ENCODE data around the gene ACTR5. TPM values are rescaled to one million over a fixed set of nuclear protein-coding genes. Genes with fewer than 3 reads are reported as not detected.

ACTR5 gene
- total and polyA plus RNA-seq, 2 of the 13 experiments (the other 11 are each of a cell fraction or from before 2014, with no cell fraction given): 19.5 to 20.5 TPM

DNA sequence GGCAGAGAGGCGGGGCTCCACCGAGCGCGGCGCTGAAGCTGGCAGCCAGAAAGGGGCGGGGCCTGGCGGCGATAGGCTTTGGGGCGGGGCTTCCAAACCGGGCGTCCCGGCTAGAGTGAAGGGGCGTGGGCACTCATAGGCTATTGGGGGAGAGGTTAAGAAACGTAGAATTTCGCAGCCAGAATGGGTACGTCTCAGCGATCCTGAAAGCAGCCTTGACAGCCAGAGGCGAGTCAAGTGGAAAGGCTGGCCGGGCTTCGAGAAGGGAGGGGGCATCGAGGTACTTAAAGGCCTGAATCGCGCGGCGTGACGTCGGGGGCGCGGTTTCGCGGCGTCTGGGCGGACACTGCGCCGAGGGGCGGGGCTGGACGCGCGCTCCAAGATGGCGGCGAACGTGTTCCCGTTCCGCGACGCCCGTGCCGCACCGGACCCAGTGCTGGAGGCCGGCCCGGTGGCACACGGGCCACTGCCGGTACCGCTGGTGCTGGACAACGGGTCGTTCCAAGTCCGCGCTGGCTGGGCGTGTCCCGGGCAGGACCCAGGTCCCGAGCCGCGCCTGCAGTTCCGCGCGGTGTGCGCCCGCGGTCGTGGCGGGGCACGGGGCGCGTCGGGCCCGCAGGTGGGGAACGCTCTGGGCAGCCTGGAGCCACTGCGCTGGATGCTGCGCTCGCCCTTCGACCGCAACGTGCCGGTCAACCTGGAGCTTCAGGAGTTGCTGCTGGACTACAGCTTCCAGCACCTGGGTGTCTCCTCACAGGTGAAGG is at the start of gene ACTR5 (continued):
- TF ChIP-seq, protein P1, sequence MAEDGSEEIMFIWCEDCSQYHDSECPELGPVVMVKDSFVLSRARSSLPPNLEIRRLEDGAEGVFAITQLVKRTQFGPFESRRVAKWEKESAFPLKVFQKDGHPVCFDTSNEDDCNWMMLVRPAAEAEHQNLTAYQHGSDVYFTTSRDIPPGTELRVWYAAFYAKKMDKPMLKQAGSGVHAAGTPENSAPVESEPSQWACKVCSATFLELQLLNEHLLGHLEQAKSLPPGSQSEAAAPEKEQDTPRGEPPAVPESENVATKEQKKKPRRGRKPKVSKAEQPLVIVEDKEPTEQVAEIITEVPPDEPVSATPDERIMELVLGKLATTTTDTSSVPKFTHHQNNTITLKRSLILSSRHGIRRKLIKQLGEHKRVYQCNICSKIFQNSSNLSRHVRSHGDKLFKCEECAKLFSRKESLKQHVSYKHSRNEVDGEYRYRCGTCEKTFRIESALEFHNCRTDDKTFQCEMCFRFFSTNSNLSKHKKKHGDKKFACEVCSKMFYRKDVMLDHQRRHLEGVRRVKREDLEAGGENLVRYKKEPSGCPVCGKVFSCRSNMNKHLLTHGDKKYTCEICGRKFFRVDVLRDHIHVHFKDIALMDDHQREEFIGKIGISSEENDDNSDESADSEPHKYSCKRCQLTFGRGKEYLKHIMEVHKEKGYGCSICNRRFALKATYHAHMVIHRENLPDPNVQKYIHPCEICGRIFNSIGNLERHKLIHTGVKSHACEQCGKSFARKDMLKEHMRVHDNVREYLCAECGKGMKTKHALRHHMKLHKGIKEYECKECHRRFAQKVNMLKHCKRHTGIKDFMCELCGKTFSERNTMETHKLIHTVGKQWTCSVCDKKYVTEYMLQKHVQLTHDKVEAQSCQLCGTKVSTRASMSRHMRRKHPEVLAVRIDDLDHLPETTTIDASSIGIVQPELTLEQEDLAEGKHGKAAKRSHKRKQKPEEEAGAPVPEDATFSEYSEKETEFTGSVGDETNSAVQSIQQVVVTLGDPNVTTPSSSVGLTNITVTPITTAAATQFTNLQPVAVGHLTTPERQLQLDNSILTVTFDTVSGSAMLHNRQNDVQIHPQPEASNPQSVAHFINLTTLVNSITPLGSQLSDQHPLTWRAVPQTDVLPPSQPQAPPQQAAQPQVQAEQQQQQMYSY (CRISPR knock-in tag; IDR thresholded peaks at IDR 0.05): peak; percentile 77; the same call in 1 of the 2 replicates
- TF ChIP-seq MBD4 (IDR thresholded peaks at IDR 0.05; ENCODE audit: borderline replicate concordance, low read length) (no peak), RAD21 (CRISPR knock-in tag; IDR thresholded peaks at IDR 0.05) (peak; percentile 78; the same call in 1 of the 2 replicates), HDAC2 (CRISPR knock-in tag; IDR thresholded peaks at IDR 0.05) (0 out of 2 replicates have a peak, but pooled peaks have one; percentile 46), ZBTB42 (CRISPR knock-in tag; IDR thresholded peaks at IDR 0.05) (0 out of 2 replicates have a peak, but pooled peaks have one; percentile 54), ZNF772 (CRISPR knock-in tag; IDR thresholded peaks at IDR 0.05) (no peak; the same call in 1 of the 2 replicates), HMGA1 (CRISPR knock-in tag; conservative IDR thresholded peaks at IDR 0.05) (no peak), HIVEP1 (CRISPR knock-in tag; IDR thresholded peaks at IDR 0.05) (peak; percentile 60; the same call in 1 of the 2 replicates)
- TF ChIP-seq, protein P2, sequence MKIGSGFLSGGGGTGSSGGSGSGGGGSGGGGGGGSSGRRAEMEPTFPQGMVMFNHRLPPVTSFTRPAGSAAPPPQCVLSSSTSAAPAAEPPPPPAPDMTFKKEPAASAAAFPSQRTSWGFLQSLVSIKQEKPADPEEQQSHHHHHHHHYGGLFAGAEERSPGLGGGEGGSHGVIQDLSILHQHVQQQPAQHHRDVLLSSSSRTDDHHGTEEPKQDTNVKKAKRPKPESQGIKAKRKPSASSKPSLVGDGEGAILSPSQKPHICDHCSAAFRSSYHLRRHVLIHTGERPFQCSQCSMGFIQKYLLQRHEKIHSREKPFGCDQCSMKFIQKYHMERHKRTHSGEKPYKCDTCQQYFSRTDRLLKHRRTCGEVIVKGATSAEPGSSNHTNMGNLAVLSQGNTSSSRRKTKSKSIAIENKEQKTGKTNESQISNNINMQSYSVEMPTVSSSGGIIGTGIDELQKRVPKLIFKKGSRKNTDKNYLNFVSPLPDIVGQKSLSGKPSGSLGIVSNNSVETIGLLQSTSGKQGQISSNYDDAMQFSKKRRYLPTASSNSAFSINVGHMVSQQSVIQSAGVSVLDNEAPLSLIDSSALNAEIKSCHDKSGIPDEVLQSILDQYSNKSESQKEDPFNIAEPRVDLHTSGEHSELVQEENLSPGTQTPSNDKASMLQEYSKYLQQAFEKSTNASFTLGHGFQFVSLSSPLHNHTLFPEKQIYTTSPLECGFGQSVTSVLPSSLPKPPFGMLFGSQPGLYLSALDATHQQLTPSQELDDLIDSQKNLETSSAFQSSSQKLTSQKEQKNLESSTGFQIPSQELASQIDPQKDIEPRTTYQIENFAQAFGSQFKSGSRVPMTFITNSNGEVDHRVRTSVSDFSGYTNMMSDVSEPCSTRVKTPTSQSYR (CRISPR knock-in tag; IDR thresholded peaks at IDR 0.05; ENCODE audit: borderline replicate concordance): peak; percentile 77
- TF ChIP-seq, protein P3, sequence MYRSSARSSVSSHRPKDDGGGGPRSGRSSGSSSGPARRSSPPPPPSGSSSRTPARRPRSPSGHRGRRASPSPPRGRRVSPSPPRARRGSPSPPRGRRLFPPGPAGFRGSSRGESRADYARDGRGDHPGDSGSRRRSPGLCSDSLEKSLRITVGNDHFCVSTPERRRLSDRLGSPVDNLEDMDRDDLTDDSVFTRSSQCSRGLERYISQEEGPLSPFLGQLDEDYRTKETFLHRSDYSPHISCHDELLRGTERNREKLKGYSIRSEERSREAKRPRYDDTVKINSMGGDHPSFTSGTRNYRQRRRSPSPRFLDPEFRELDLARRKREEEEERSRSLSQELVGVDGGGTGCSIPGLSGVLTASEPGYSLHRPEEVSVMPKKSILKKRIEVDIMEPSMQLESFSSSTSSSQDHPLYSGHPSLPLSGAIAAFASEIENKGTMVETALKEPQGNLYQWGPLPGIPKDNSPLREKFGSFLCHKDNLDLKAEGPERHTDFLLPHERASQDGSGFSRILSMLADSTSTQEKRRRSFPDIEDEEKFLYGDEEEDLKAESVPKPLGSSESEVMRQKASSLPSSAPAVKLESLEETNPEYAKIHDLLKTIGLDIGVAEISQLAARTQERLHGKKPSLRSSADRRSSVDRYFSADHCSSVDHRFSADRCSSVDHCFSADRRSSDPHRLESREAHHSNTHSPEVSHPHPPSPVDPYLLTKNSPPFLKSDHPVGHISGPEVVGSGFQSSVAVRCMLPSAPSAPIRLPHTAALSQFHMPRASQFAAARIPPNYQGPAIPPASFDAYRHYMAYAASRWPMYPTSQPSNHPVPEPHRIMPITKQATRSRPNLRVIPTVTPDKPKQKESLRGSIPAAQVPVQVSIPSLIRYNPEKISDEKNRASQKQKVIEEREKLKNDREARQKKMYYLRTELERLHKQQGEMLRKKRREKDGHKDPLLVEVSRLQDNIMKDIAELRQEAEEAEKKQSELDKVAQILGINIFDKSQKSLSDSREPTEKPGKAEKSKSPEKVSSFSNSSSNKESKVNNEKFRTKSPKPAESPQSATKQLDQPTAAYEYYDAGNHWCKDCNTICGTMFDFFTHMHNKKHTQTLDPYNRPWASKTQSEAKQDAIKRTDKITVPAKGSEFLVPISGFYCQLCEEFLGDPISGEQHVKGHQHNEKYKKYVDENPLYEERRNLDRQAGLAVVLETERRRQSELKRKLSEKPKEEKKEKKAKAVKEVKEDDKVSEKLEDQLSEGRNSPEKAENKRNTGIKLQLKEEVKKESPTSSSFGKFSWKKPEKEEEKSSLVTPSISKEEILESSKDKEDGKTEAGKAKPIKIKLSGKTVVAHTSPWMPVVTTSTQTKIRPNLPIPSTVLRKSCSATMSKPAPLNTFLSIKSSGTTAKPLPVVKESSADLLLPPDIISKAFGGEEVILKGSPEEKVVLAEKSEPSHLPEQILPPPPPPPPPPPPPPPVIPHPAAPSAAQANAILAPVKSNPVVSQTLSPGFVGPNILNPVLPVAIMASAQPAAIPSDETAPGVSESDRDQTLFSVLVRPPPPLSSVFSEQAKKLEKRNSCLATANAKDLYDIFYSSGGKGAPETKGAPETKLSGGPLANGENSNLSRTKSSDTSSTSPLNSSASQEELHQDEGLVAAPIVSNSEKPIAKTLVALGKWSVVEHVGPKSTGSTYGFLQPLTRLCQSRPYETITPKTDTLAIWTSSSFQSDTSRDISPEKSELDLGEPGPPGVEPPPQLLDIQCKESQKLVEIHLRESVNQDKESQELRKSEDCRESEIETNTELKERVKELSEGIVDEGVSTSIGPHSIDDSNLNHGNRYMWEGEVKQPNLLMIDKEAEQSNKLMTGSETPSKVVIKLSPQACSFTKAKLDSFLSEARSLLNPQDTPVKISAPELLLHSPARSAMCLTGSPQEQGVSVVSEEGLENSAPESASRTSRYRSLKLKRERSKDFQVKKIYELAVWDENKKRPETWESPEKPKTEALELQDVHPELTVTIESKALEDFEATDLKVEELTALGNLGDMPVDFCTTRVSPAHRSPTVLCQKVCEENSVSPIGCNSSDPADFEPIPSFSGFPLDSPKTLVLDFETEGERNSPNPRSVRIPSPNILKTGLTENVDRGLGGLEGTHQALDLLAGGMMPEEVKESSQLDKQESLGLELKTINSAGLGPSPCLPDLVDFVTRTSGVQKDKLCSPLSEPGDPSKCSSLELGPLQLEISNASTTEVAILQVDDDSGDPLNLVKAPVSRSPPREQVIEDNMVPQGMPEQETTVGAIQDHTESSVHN (CRISPR knock-in tag; IDR thresholded peaks at IDR 0.05): no peak; the same call in 1 of the 2 replicates
